ENCODE data around the gene RABGGTA.

GRCh38 chr14:24259282-24260025, 11.9 kb downstream of the RABGGTA start:
- TF ChIP-seq CTCF (IDR thresholded peaks at IDR 0.05; ENCODE audit: low read length) (no peak), EZH2 (IDR thresholded peaks at IDR 0.05; ENCODE audit: borderline replicate concordance, low read length) (no peak)

Measured in OCI-LY1 (cell line).